HG02759 (cell line): ENCODE measurements around the gene CHRND.
"Not testable (repeated sequence)": the region's sequence is repeated elsewhere in the genome, so short reads cannot be mapped to it uniquely, and the experiment has no call there.

Source experiments
- ATAC-seq: cut with Tn5 transposase; IDR thresholded peaks from one replicate; pipeline ENCODE4 v1.9.1; 2021; ENCODE audit warnings: mild to moderate bottlenecking, moderate library complexity; ENCODE audit not compliant: unreplicated experiment

The CHRND gene

GRCh38 chr2:232570481-232570880 is 44.5 kb downstream of the CHRND start:
- ATAC-seq: not testable (repeated sequence)

GRCh38 chr2:232571026-232571474 is 45.1 kb downstream of the CHRND start:
- ATAC-seq: no peak

GRCh38 chr2:232573042-232573441 is 47.1 kb downstream of the CHRND start:
- no peak for ATAC-seq

- ATAC-seq: no peak
Observed at GRCh38 chr2:232573771-232574435, 47.9 kb downstream of the CHRND start.

- no peak for ATAC-seq
Observed at GRCh38 chr2:232574674-232575403, 48.9 kb downstream of the CHRND start.

- ATAC-seq: no peak
Observed at GRCh38 chr2:232575404-232575746, 49.4 kb downstream of the CHRND start.

- ATAC-seq: no peak
Observed at GRCh38 chr2:232576995-232577394, 51.0 kb downstream of the CHRND start.

GRCh38 chr2:232577841-232578240 is 51.9 kb downstream of the CHRND start:
- ATAC-seq: no peak

- ATAC-seq: no peak
Observed at GRCh38 chr2:232578626-232579025, 52.7 kb downstream of the CHRND start.

- no peak for ATAC-seq
Observed at GRCh38 chr2:232580648-232580981, 54.7 kb downstream of the CHRND start.

GRCh38 chr2:232581725-232582124 is 55.8 kb downstream of the CHRND start:
- ATAC-seq: no peak

- no peak for ATAC-seq
Observed at GRCh38 chr2:232584238-232584637, 58.3 kb downstream of the CHRND start.
